Astrocyte (in vitro differentiated cells and primary cell): ENCODE measurements around the gene SLC10A4. TPM values are rescaled to one million over a fixed set of nuclear protein-coding genes. Genes with fewer than 3 reads are reported as not detected.

Source experiments
- DNase-seq: peaks from one replicate; pipeline ENCODE4 v3.0.0-alpha.2; 2010; ENCODE audit warnings: low read depth
- FAIRE-seq: peaks from 2 replicates; lab custom pipeline; 2011; peaks lifted over from hg19 to GRCh38; lab: Jason Lieb, UNC
- H2AFZ ChIP-seq: 2 replicates; pipeline ENCODE4 v1.6.0; 2012; ENCODE audit warnings: low read depth, low read length, inconsistent platforms
- H3K27ac ChIP-seq: 2 replicates; pipeline ENCODE4 v1.5.1; 2011; ENCODE audit warnings: low read depth, low read length, inconsistent platforms
- H3K27me3 ChIP-seq: 2 replicates; pipeline ENCODE4 v1.6.0; 2011; ENCODE audit warnings: low read length, inconsistent platforms; ENCODE audit not compliant: insufficient read depth
- H3K36me3 ChIP-seq: 2 replicates; pipeline ENCODE4 v1.5.1; 2011; ENCODE audit warnings: low read length, inconsistent platforms; ENCODE audit not compliant: insufficient read depth
- H3K4me1 ChIP-seq: 2 replicates; pipeline ENCODE4 v1.5.1; 2011; ENCODE audit warnings: low read length, inconsistent platforms; ENCODE audit not compliant: insufficient read depth
- H3K4me2 ChIP-seq: 2 replicates; pipeline ENCODE4 v1.6.0; 2012; ENCODE audit warnings: low read length, inconsistent platforms
- H3K4me3 ChIP-seq: 2 replicates; pipeline ENCODE4 v1.5.1; 2011; ENCODE audit warnings: low read depth, mild to moderate bottlenecking, low read length, inconsistent platforms; ENCODE audit not compliant: insufficient read depth
- H3K79me2 ChIP-seq: 2 replicates; pipeline ENCODE4 v1.6.0; 2012; ENCODE audit warnings: mild to moderate bottlenecking, low read length, inconsistent platforms; ENCODE audit not compliant: insufficient read depth
- H3K9ac ChIP-seq: 2 replicates; pipeline ENCODE4 v1.6.0; 2012; ENCODE audit warnings: mild to moderate bottlenecking, low read length, inconsistent platforms
- H3K9me3 ChIP-seq: 2 replicates; pipeline ENCODE4 v1.5.1; 2012; ENCODE audit warnings: low read depth, mild to moderate bottlenecking, low read length, inconsistent platforms; ENCODE audit not compliant: insufficient read depth
- H4K20me1 ChIP-seq: 2 replicates; pipeline ENCODE4 v1.6.0; 2012; ENCODE audit warnings: low read length, inconsistent platforms; ENCODE audit not compliant: insufficient read depth
- H3K27ac Mint-ChIP-seq: one replicate; pipeline ENCODE4 v1.8.0; 2021; ENCODE audit warnings: mild to moderate bottlenecking, mixed read lengths; ENCODE audit not compliant: unreplicated experiment
- H3K27me3 Mint-ChIP-seq: one replicate; pipeline ENCODE4 v1.8.0; 2021; ENCODE audit warnings: low read depth, mixed read lengths; ENCODE audit not compliant: unreplicated experiment
- H3K36me3 Mint-ChIP-seq: one replicate; pipeline ENCODE4 v1.8.0; 2021; ENCODE audit warnings: low read depth, mixed read lengths; ENCODE audit not compliant: unreplicated experiment
- H3K4me1 Mint-ChIP-seq: one replicate; pipeline ENCODE4 v1.8.0; 2021; ENCODE audit warnings: low read depth, mixed read lengths; ENCODE audit not compliant: unreplicated experiment
- H3K4me3 Mint-ChIP-seq: one replicate; pipeline ENCODE4 v1.8.0; 2021; ENCODE audit warnings: mild to moderate bottlenecking, moderate library complexity, mixed read lengths; ENCODE audit not compliant: unreplicated experiment
- H3K9me3 Mint-ChIP-seq: one replicate; pipeline ENCODE4 v1.8.0; 2021; ENCODE audit warnings: mild to moderate bottlenecking, mixed read lengths; ENCODE audit not compliant: unreplicated experiment
- CTCF ChIP-seq: IDR thresholded peaks from 2 replicates; pipeline ENCODE4 v1.5.1; 2011; ENCODE audit warnings: low read depth, mild to moderate bottlenecking, inconsistent platforms, low read length, moderate library complexity; ENCODE audit not compliant: insufficient read depth
- EZH2 ChIP-seq: IDR thresholded peaks from 2 replicates; pipeline ENCODE4 v1.6.1; 2012; ENCODE audit warnings: mild to moderate bottlenecking, low read length, inconsistent platforms; ENCODE audit not compliant: insufficient read depth
- total RNA-seq: library from RNA; stranded (reverse); gene quantifications from 2 replicates; pipeline ENCODE4 v1.2.1, GENCODE V29; 2021

The SLC10A4 gene
- total RNA-seq, 1 donor from 2014 or later = 0.16 TPM

DNA sequence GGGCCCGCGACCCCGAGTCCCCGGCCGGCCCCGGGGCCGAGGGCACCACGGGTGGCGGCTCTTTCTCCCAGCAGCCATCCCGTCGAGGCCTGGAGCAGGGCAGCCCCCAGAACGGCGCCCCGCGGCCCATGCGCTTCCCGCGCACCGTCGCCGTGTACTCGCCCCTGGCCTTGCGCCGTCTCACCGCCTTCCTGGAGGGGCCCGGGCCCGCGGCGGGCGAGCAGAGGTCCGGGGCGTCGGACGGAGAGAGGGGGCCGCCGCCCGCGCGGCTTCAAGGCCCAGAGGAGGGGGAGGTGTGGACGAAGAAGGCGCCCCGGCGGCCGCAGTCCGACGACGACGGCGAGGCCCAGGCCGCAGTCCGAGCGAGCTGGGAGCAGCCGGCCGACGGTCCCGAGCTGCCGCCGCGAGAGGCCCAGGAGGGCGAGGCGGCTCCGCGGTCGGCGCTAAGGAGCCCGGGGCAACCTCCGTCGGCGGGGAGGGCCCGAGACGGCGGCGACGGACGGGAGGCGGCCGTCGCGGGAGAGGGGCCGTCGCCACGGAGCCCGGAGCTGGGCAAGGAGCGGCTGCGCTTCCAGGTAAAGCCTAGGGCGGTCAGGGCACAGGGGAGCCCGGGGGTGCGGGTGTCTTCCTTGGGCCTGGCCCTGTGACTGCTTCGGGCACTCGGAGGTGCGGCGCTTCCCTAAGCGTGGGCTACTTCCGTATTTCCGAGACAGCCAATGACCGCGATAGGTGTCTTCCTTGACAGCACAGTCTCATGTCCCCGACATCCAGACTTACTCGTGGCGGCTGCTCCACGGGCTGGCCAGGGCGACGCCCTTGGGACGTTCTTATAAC is 7.8 kb downstream of the SLC10A4 start:
- no peak overlapping the region for H3K4me3 Mint-ChIP-seq
- no peaks in the 10 kb centered on the region for H3K79me2 ChIP-seq
- H4K20me1 ChIP-seq = peaks cover 4% of the 10 kb centered on the region
- H3K36me3 ChIP-seq = peaks cover 2% of the 10 kb centered on the region
- no peak overlapping the region for H3K9ac ChIP-seq
- H3K27me3 ChIP-seq = peaks cover 44% of the 10 kb centered on the region
- H3K4me2 ChIP-seq = peak overlapping the region; percentile 57
- H2AFZ ChIP-seq = peak overlapping the region; percentile 48
- H3K4me3 ChIP-seq = no peak overlapping the region
- FAIRE-seq = no peak
- no peaks in the 10 kb centered on the region for H3K4me1 Mint-ChIP-seq
- H3K9me3 Mint-ChIP-seq = peaks cover 4% of the 10 kb centered on the region
- no peak for DNase-seq
- TF ChIP-seq CTCF = no peak
- peak; percentile 88 for TF ChIP-seq EZH2
- peaks cover 52% of the 10 kb centered on the region for H3K27me3 Mint-ChIP-seq
- no peak overlapping the region for H3K27ac Mint-ChIP-seq
- no peaks in the 10 kb centered on the region for H3K9me3 ChIP-seq
- no peak overlapping the region for H3K27ac ChIP-seq
- H3K36me3 Mint-ChIP-seq = peaks cover 6% of the 10 kb centered on the region
- peaks cover 3% of the 10 kb centered on the region for H3K4me1 ChIP-seq

DNA sequence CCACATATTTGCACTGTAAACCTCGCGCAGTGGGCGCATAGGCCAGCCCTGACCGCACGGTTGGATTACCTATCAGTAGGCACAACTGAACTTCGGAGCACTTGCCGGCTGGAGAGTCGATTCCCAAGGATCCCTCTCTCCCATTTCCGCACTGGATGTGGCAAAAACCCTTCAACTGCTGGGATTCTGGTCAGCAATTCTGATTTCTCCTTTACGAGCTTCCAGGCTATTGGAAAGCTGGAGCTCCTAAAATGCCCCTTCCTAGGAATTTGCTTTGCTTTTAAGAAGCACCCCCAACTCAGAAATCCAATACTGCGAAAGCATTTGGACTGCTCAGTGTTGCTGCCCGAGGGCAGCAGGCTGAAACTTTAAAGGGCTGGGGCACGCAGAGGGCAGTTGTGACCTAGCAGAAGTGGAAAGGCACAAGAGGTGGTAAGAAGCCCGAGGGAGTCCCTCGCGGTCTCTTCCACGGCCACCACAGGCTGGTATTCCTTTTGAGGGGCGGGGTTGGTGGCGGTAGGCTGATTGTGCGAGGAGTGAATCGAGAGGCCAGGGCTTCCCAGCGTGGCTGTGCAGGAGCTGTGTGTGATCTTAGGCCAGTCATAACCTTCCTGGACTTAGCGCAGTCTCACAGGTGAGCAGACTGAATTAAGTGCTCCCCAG is 8.5 kb downstream of the SLC10A4 start:
- H3K4me1 Mint-ChIP-seq = no peaks in the 10 kb centered on the region
- Histone ChIP-seq H3K4me3 (no peak overlapping the region), H3K4me1 (peaks cover 3% of the 10 kb centered on the region), H4K20me1 (peaks cover 5% of the 10 kb centered on the region), H3K9me3 (no peaks in the 10 kb centered on the region), H3K27me3 (peaks cover 44% of the 10 kb centered on the region), H2AFZ (peak overlapping the region; percentile 48), H3K79me2 (no peaks in the 10 kb centered on the region), H3K27ac (no peak overlapping the region), H3K36me3 (peaks cover 2% of the 10 kb centered on the region), H3K9ac (no peak overlapping the region), H3K4me2 (peak overlapping the region; percentile 57)
- H3K27ac Mint-ChIP-seq = no peak overlapping the region
- peak; percentile 60 for TF ChIP-seq EZH2
- TF ChIP-seq CTCF = no peak
- H3K27me3 Mint-ChIP-seq = peaks cover 50% of the 10 kb centered on the region
- DNase-seq = no peak
- peaks cover 4% of the 10 kb centered on the region for H3K9me3 Mint-ChIP-seq
- peaks cover 10% of the 10 kb centered on the region for H3K36me3 Mint-ChIP-seq
- H3K4me3 Mint-ChIP-seq = no peak overlapping the region
- FAIRE-seq = no peak
